Mucosa of stomach (tissue), 1 donor: Measurements from ENCODE around the gene UBFD1.

Source experiments
- H3K27me3 ChIP-seq: one replicate; pipeline ENCODE4 v1.7.0; 2013; ENCODE audit warnings: mild to moderate bottlenecking, low read length; ENCODE audit not compliant: control insufficient read depth, insufficient read depth
- H3K36me3 ChIP-seq: one replicate; pipeline ENCODE4 v1.7.0; 2013; ENCODE audit warnings: low read length; ENCODE audit not compliant: control insufficient read depth, insufficient read depth
- H3K4me1 ChIP-seq: one replicate; pipeline ENCODE4 v1.7.0; 2013; ENCODE audit warnings: mild to moderate bottlenecking, low read length; ENCODE audit not compliant: control insufficient read depth, insufficient read depth
- H3K4me3 ChIP-seq: one replicate; pipeline ENCODE4 v1.7.0; 2013; ENCODE audit warnings: low read length
- H3K9ac ChIP-seq: one replicate; pipeline ENCODE4 v1.7.0; 2013; ENCODE audit warnings: mild to moderate bottlenecking, low read length, moderate library complexity
- H3K9me3 ChIP-seq: one replicate; pipeline ENCODE4 v1.7.0; 2013; ENCODE audit warnings: mild to moderate bottlenecking, low read length, moderate library complexity; ENCODE audit not compliant: control insufficient read depth
- donor health status: Pancreatic carcinoma.

UBFD1 gene

DNA sequence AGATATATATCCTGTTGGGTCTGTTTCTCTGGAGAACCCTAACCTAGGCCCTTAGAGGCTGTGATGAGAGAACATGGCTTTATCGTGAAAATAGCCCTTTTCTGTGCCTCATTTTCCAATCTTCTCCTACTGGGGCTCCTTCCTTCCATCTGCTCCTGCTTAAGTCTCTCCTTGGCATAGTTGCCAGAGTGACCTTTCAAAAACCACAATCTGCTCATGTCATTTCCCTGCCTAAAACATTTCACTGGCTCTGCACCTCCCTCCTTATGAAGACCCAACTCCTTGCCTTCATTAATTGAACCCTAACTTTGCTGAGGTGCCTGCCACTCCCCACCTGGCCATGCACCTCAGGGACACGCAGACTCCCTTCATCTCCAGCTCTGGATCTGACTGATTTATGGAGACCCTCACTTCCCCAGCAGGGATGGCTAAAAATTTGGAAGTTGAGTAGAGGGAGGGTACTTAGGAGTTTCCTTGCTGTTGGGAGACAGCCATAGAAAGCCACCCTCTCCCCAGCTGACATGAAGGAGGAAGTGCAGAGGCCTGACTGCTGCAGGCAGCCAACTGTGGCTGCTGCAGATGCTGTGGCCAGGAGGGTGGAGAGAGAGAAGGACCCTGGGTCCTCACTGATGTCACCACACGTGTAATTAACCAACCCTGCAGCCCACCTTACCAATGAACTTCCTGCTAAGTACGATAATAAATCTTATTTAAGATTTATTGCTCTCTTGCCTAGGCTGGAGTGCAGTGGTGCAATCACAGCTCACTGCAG lies 41.0 kb upstream of the UBFD1 start:
- Histone ChIP-seq H3K9me3 (no peaks in the 10 kb centered on the region), H3K36me3 (no peaks in the 10 kb centered on the region), H3K4me3 (no peak overlapping the region), H3K4me1 (peaks cover 6% of the 10 kb centered on the region), H3K9ac (no peak overlapping the region), H3K27me3 (no peaks in the 10 kb centered on the region)

DNA sequence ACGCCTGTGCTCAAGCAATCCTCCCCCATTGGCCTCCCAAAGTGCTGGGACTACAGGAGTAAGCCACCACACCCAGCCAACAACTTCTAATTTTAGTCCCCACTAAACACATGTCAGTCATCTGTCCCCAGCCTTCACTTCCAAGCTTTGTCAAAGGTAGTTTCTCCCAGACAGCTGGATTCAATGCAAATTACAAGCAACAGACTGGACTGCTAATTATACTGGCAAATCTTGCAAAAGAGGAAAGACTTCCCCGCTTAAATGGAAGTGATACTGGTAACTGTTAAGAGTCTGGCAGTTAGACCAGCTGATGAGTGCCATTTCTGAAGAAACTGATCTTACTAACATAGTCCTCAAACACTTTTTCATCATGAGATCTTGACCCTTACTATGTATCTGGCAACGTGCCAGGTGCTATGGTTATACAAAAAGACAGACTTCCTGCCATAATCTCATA lies 39.1 kb upstream of the UBFD1 start:
- Histone ChIP-seq H3K4me3 (no peak overlapping the region), H3K9me3 (no peaks in the 10 kb centered on the region), H3K4me1 (peaks cover 6% of the 10 kb centered on the region), H3K27me3 (no peaks in the 10 kb centered on the region), H3K9ac (no peak overlapping the region), H3K36me3 (no peaks in the 10 kb centered on the region)

DNA sequence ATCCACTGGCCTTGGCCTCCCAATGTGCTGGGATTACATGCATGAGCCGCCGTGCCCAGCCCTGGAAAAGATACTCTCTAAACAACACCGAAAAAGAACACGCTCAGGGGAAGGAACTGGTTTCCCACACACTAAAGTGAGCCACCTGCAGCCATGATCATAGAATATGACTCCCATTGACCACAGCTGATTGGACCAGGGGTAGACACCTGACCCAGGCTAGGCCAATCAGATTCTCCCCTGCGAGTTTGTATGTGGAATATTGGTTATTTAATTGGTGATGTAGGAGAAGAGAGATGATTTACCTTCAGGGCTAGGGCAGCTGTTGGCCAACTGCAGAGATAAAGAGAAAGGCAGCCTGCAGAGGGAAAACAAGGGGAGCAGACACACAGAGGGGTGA lies 38.2 kb upstream of the UBFD1 start:
- Histone ChIP-seq H3K9me3 (no peaks in the 10 kb centered on the region), H3K4me3 (no peak overlapping the region), H3K27me3 (no peaks in the 10 kb centered on the region), H3K36me3 (no peaks in the 10 kb centered on the region), H3K9ac (no peak overlapping the region), H3K4me1 (peaks cover 5% of the 10 kb centered on the region)

DNA sequence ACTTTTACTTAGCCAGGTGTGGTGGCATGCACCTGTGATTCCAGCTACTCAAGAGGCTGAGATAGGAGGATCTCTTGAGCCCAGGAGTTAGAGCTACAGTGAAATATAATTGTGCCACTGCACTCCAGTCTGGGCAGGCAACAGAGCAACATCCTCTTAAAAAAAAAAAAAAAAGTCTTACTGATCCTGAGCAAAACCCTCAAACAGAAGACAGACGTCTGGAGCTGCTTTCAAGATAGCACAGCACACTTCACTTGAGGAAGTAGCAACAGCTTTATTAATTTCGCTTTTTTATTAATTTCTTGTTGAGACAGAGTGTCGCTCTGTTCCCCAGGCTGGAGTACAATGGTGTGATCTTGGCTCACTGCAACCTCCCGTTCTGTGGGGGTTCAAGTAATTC lies 37.0 kb upstream of the UBFD1 start:
- Histone ChIP-seq H3K9me3 (no peaks in the 10 kb centered on the region), H3K4me1 (no peaks in the 10 kb centered on the region), H3K9ac (no peak overlapping the region), H3K27me3 (no peaks in the 10 kb centered on the region), H3K4me3 (no peak overlapping the region), H3K36me3 (no peaks in the 10 kb centered on the region)

DNA sequence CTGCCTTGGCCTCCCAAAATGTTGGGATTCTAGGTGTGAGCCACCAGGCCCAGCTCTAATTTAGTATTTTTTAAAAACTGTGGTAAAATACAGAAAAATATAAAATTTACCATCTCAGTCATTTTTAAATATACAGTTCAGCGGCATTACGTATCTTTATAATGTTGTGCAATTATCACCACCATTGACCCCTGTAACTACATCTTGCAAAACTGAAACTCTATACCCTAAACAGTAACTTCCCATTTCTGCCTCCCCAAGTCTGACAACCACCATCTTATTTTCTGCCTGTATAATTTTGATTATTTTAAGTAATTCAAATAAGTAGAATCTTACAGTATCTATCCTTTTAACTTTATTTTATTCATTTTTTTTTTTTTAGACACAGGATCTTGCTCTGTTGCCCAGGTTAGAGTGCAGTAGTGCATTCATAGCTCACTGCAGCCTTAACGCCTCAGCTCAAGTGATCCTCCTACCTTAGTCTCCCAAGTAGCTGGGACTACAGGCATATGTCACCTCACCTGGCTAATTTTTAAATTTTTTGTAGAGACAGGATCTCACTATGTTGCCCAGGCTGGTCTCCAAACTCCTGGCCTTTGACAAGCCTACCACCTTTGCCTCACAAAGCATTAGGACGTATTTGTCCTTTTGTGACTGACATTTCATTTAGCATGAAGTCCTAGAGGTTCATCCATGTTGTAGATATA lies 36.3 kb upstream of the UBFD1 start:
- no peak overlapping the region for H3K4me3 ChIP-seq
- no peaks in the 10 kb centered on the region for H3K36me3 ChIP-seq
- H3K27me3 ChIP-seq = no peaks in the 10 kb centered on the region
- H3K4me1 ChIP-seq = no peaks in the 10 kb centered on the region
- H3K9ac ChIP-seq = no peak overlapping the region
- no peaks in the 10 kb centered on the region for H3K9me3 ChIP-seq

DNA sequence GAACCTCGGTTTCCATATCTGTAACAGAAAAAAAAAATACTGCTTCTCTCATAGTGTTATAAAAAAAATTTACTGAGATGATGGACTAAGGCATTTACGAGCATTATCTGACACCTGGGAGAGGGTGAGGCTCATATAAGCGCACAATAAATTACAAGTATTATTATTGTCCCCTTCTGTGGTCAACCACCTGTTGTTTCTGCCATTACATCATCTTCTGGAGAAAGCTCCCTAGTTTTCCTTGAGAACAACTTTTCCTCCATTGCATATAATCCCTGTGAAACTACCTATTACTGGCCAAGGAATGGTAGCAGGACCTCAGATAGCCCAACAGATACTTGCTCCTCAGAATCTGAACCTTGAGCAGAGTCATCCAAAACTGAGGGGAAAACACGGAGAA lies 35.6 kb upstream of the UBFD1 start:
- Histone ChIP-seq H3K4me1 (no peaks in the 10 kb centered on the region), H3K4me3 (no peak overlapping the region), H3K9me3 (no peaks in the 10 kb centered on the region), H3K27me3 (no peaks in the 10 kb centered on the region), H3K36me3 (no peaks in the 10 kb centered on the region), H3K9ac (no peak overlapping the region)

DNA sequence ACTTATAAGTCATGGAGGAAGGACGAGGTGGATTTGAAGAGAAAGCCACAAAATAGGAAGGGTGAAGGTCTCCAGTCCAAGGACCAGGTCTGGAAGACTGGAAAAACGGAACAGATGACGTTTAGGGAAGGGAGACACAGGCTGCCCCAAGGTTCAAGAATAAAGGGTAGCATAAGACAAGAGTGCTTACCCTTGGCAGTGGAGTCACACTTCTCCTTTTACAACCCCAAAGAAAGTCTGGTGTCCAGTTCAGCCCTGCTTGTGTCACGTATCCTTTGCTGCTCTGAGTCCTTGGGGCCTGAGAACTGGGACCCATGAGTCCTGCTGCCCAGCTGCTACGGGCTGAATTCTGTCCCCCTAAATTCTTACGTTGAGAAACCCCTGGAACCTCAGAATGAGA lies 34.2 kb upstream of the UBFD1 start:
- no peaks in the 10 kb centered on the region for H3K27me3 ChIP-seq
- H3K9ac ChIP-seq = no peak overlapping the region
- H3K9me3 ChIP-seq = no peaks in the 10 kb centered on the region
- H3K4me3 ChIP-seq = no peak overlapping the region
- H3K4me1 ChIP-seq = no peaks in the 10 kb centered on the region
- H3K36me3 ChIP-seq = no peaks in the 10 kb centered on the region

DNA sequence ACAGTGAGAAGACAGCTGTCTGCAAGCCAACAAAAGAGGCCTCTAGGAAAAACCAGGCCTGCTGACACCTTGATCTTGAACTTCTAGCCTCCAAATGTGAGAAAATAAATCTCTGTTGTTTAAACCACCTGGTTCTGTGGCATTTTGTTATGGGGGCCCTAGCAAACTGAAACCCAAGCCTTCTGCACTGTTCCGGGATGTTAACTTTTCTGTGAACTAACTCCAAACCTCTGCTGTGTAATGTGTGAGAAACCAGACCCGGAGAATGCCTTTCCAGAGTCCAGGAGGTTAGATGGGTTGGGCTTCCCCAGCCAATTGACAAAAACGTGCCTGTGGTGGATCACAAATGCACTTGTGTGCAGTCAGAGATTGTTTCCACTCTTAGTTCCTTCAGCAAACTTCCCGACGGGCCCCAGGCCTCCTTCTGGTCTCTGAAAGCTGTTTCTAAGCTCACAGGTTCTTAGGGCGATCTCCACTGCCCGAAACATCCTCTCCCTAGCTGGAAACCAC lies 33.6 kb upstream of the UBFD1 start:
- Histone ChIP-seq H3K36me3 (no peaks in the 10 kb centered on the region), H3K9ac (no peak overlapping the region), H3K9me3 (no peaks in the 10 kb centered on the region), H3K4me1 (no peaks in the 10 kb centered on the region), H3K4me3 (no peak overlapping the region), H3K27me3 (no peaks in the 10 kb centered on the region)

DNA sequence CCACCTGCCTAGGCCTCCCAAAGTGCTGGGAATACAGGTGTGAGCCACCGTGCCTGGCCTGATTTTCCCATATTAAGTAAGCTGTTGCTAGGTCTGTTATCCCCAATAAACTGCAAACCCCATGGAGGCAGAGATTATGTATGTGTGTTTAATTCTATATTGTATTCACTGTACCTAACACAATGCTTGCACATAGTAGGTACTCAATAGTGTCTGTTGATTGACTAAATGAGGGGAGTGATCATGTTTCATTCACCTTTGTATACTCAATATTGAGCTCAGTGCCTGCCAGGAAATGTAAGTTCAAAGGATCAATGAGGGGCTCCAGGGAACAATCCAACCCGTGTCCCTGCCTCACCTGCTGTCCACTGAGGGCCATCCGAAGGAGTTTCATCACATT lies 32.6 kb upstream of the UBFD1 start:
- Histone ChIP-seq H3K9me3 (no peaks in the 10 kb centered on the region), H3K36me3 (no peaks in the 10 kb centered on the region), H3K9ac (no peak overlapping the region), H3K4me1 (no peaks in the 10 kb centered on the region), H3K4me3 (no peak overlapping the region), H3K27me3 (no peaks in the 10 kb centered on the region)

DNA sequence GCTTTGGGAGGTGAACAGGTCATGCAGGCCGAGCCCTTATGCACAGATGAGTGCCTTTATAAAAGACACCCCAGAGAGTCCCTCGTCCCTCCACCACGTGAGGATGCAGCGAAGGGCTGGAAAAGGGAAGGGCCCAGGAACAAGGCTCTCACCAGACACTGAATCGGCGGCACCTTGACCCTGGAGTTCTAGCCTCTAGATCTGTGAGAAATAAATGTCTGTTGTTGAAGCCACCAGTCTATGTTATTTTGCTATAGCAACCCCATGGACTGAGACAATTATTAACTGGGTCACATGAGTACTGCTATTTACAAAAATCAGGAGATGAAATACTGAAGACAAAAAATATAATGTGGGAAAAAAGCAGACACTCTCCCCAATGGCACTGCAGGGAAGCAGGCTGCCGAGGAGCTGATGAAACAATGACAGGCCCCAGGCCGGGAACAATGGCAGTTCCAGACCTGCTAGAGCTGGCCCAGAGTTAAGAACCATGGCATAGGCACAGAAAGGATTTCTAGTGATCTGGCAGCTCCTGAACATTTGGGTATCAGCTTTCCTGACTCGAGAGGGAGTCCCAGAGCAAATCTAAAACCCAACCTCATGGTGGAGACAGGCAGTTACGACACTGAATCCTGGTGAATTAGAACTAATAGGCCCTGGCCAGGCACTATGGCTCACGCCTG lies 29.4 kb upstream of the UBFD1 start:
- no peaks in the 10 kb centered on the region for H3K27me3 ChIP-seq
- no peak overlapping the region for H3K4me3 ChIP-seq
- no peaks in the 10 kb centered on the region for H3K36me3 ChIP-seq
- no peak overlapping the region for H3K9ac ChIP-seq
- no peaks in the 10 kb centered on the region for H3K9me3 ChIP-seq
- H3K4me1 ChIP-seq = no peaks in the 10 kb centered on the region

DNA sequence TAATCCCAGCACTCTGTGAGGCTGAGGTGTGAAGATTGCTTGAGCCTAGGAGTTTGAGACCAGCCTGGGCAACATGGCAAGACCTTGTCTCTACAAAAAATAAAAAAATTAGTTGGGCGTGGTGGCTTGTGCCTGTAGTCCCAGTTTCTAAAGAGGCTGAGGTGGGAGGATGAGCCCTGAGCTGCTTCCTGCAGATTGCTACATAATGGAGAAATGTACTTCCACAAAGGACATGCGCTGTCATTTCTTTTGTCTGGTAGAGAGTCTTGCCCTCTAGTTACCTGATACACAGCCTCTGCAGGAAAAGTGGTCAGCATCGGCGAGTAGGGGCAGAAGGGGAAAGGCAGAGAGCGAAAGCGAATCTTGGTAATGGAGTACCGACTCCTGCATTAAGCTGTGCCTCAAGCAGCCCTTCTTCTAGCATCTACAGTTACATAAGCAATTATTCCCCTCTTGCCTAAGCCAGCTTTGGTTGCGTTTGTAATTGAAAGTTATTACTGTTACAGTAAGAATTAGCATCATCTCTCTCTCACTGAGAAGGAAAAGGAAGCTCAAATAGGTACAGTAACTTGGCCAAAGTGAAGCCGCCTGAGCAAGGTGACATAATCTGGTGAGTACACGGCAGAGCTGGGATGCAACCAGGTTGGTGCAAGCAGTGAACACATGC lies 28.8 kb upstream of the UBFD1 start:
- Histone ChIP-seq H3K27me3 (no peaks in the 10 kb centered on the region), H3K9ac (no peak overlapping the region), H3K4me3 (no peak overlapping the region), H3K36me3 (no peaks in the 10 kb centered on the region), H3K4me1 (no peaks in the 10 kb centered on the region), H3K9me3 (no peaks in the 10 kb centered on the region)

DNA sequence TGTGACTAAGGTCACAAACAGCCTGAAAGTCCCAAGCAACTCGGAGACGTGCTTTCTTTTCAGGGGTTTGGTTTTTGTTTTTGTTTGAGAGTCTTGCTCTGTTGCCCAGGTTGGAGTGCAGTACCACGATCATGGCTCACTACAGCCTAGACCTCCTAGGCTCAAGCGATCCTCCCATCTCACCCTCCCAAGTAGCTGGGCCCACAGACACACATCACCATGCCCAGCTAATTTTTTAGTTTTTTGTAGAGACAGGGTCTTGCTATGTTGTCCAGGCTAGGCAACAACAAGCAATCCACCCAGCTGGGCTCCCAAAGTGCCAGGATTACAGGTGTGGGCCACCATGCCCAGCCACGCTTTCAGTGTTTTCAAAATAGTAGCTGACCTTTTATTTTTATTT lies 27.5 kb upstream of the UBFD1 start:
- Histone ChIP-seq H3K9me3 (no peaks in the 10 kb centered on the region), H3K9ac (no peak overlapping the region), H3K36me3 (no peaks in the 10 kb centered on the region)

More for the DNA sequence above, 27.5 kb upstream of the UBFD1 start:
- Histone ChIP-seq H3K27me3 (no peaks in the 10 kb centered on the region), H3K4me3 (no peak overlapping the region), H3K4me1 (no peaks in the 10 kb centered on the region)
